Liver (tissue), 2 donors: Measurements from ENCODE around the gene IFI35.

Source experiments
- TF ChIP-seq, protein P1 (sequence below): IDR thresholded peaks from 2 replicates; pipeline ENCODE4 v1.6.1; 2016; ENCODE audit warnings: antibody characterized with exemption
- TF ChIP-seq, protein P2 (sequence below): fragments of 150-350 bp; IDR thresholded peaks from 2 replicates; pipeline ENCODE4 v1.5.1; 2017; ENCODE audit warnings: improper control_type of control experiment, low read depth, low read length; ENCODE audit not compliant: missing input control
- donor health status: healthy.

DNA sequence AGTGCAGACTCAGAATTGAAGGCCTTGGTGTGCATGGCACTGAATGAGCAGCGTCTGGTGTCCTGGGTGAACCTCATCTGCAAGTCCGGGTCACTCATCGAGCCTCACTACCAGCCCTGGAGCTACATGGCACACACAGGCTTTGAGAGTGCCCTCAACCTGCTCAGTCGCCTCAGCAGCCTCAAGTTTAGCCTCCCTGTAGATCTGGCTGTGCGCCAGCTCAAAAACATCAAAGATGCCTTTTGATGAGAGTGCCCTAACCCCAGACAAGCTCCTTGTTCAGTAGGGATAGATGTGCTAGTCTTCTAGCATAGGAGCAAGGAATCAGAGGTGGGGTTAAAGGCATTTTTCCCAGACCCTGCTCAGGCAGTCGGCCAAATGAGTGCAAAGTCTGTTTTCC, 15.1 kb upstream of the IFI35 start:
- TF ChIP-seq, protein P1, sequence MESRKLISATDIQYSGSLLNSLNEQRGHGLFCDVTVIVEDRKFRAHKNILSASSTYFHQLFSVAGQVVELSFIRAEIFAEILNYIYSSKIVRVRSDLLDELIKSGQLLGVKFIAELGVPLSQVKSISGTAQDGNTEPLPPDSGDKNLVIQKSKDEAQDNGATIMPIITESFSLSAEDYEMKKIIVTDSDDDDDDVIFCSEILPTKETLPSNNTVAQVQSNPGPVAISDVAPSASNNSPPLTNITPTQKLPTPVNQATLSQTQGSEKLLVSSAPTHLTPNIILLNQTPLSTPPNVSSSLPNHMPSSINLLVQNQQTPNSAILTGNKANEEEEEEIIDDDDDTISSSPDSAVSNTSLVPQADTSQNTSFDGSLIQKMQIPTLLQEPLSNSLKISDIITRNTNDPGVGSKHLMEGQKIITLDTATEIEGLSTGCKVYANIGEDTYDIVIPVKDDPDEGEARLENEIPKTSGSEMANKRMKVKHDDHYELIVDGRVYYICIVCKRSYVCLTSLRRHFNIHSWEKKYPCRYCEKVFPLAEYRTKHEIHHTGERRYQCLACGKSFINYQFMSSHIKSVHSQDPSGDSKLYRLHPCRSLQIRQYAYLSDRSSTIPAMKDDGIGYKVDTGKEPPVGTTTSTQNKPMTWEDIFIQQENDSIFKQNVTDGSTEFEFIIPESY: no peak
- TF ChIP-seq, protein P2, sequence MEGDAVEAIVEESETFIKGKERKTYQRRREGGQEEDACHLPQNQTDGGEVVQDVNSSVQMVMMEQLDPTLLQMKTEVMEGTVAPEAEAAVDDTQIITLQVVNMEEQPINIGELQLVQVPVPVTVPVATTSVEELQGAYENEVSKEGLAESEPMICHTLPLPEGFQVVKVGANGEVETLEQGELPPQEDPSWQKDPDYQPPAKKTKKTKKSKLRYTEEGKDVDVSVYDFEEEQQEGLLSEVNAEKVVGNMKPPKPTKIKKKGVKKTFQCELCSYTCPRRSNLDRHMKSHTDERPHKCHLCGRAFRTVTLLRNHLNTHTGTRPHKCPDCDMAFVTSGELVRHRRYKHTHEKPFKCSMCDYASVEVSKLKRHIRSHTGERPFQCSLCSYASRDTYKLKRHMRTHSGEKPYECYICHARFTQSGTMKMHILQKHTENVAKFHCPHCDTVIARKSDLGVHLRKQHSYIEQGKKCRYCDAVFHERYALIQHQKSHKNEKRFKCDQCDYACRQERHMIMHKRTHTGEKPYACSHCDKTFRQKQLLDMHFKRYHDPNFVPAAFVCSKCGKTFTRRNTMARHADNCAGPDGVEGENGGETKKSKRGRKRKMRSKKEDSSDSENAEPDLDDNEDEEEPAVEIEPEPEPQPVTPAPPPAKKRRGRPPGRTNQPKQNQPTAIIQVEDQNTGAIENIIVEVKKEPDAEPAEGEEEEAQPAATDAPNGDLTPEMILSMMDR: no peak
